HTERT RPE-1 (cell line): ENCODE measurements around the gene FHIT.

Experiments
- in situ Hi-C: fragments of 300-500 bp; cut with MboI; formaldehyde crosslinking; loops from 4 replicates; pipeline ENCODE4 v1.14.3; 2020; ENCODE audit warnings: low sequenced_read_pairs

FHIT gene

GRCh38 chr3:60266444-60266843, 984.8 kb downstream of the FHIT start:
- in situ Hi-C loops: no loop called here

DNA sequence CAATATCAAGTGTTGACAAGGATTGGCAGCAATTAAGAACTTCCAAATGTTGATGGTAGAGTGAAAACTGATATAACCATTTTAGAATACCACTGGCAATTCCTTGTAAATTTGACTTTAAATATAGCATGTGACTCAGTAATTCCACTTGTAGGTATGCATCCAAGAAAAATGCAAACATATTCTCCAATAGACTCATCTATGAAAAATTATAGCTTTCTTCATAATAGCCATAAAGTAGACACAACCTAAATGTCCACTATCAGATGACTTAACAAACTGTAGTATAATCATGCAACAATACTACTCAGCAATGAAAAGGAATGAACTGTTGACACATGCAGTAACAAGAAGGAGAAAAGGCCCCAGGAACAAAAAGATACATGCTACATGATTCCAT, 988.1 kb downstream of the FHIT start:
- in situ Hi-C loops: no loop called here

DNA sequence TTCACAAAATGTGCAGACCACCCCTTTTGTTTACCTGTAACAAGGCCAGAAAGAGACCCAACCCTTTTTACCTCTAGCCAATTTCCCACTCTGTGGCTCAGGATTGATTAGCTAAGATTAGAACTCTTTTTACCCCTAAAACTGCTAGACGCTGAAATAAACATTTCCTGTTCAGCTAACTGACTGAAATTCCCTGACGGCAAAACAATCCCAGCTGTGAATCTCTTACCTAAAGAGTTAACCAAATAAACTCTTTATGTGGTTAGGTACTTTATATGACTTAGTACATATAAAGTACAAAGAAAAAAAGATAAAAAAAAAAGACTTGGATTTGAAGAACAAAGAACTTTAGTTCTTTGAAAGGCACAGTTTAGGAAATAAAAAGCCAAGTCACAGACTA, 988.7 kb downstream of the FHIT start:
- in situ Hi-C loops: no loop called here

DNA sequence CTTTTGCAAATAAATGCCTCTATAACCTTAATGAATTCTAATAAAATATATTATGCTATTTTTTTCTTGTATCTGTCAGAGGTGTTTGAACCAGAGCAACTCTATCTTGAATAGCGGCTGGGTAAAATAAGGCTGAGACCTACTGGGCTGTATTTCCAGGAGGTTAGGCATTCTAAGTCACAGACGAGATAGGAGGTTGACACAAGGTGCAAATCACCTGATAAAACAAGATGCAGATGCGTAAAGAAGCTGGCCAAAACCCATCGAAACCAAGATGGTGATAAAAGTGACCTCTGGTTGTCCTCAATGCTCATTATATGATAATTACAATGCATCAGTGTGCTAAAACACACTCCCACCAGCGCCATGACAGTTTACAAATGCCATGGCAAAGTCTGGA, 990.7 kb downstream of the FHIT start:
- in situ Hi-C loops: no loop called here

- in situ Hi-C loops: no loop called here
These were observed 1000.4 kb downstream of the FHIT start for GRCh38 chr3:60250810-60251209.

DNA sequence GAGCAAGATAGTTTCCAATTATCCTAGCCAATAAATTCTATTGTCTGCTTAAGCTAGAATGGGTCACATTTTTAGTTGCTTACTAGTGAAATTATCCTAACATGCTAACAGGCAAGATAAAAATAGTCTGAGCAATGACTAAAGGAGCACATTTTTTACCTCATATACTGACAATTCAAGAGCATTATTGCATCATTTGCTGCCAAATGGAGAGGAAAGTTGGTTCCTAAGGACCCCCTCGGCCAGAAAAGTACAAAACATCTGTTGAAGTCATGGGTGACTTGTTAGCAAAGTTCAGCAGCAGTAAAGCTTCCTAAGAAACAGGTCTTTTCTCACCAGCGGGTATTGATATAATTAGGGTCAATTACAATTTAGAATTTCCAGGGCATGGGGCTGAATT, 1001.0 kb downstream of the FHIT start:
- in situ Hi-C loops: no loop called here

GRCh38 chr3:60246361-60246760, 1004.9 kb downstream of the FHIT start:
- in situ Hi-C loops: no loop called here

GRCh38 chr3:60243456-60243855, 1007.8 kb downstream of the FHIT start:
- in situ Hi-C loops: no loop called here

DNA sequence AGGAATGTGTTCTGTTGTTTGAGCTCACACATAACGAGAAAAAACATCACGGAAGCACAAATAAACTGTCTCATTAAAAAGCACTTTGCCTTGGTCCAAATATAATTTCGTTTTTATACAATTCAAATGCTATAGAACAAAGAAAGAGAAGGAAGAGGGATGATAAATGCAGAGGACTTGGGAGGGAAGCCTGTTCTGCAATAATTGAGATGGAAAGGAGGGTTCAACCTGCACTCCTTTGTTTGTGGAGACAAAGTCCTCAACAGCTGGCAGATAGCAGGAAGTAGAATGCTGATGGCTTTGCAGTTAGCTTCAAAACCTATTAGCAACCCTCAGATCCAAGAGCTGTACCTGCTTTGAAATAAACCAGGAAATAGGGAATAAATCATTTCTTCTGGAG, 1010.8 kb downstream of the FHIT start:
- in situ Hi-C loops: no loop called here

DNA sequence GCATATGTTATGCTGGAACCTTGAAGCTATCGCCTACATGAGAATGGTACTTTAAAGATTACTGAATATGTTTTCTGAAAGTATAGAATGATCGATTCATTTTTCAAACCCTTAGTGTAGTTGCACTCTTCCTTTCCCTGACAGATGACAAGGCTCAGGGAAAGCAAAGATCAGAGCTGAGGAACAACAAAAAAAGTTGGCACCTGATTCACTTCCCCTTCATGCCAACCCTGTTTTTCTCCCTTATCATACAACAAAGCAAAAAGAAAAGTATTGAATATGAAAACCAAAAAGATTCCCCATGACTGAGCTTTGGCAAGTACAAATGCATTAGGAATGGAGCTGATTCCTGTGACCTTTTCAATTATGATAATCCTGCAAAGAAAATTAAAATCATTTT, 1012.7 kb downstream of the FHIT start:
- in situ Hi-C loops: no loop called here

DNA sequence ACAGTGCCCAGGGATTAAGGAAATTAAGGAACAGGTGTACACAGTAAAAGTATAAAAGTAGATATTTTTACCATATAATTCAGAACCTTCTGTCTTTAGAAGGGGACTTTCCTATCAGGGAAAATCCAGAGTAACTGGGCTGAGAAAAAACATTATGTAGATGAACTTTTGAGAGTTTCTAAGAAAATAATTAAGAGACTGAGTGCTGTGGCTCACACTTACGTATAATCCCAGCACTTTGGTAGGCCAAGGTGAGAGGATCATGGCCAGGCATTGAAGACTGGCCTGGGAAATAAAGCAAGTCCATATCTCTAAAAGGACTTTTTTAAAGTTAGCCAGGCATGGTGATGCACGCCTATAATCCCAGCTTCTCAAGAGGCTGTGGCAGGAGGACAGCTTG, 1021.8 kb downstream of the FHIT start:
- in situ Hi-C loops: no loop called here

GRCh38 chr3:60228823-60229222, 1022.4 kb downstream of the FHIT start:
- in situ Hi-C loops: no loop called here

- in situ Hi-C loops: no loop called here
These were observed 1024.3 kb downstream of the FHIT start for GRCh38 chr3:60226912-60227311.

DNA sequence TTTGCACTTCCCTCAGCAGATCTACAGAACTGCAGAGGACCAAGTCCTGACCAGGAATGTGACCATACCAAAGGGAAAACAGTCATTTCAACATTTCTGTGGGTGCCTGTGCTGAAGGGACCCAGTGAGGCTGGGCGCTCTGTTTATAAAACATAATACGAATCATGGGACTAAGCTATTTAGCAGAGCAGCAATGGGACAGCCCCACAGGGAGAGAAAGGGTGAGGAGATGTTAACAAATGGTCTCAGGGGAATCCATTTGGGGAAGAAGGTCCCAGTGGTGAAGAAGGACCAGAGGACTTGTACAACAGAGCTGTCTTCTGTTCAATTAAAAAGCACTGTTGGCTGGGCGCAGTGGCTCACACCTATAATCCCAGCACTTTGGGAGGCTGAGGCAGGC, 1025.4 kb downstream of the FHIT start:
- in situ Hi-C loops: no loop called here

GRCh38 chr3:60220768-60221167, 1030.5 kb downstream of the FHIT start:
- in situ Hi-C loops: no loop called here

DNA sequence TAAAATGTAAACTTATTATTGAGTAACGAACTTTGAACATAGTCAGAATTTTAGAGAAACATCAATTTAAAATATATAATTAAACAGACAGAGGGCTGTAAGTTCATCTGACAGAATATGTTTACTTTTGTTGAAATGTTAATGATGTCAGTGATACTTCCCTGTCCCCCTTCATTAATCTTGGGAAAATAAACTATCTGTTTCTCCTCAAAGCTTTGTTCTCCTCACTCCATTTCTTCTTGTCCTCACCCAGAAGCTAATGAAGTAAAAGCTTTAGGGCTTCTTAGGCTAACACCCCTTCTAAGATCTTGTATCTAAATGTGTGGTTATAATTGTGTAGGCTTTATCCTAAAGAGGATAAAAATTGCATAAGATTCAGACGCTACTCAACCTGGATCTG, 1031.8 kb downstream of the FHIT start:
- in situ Hi-C loops: no loop called here

DNA sequence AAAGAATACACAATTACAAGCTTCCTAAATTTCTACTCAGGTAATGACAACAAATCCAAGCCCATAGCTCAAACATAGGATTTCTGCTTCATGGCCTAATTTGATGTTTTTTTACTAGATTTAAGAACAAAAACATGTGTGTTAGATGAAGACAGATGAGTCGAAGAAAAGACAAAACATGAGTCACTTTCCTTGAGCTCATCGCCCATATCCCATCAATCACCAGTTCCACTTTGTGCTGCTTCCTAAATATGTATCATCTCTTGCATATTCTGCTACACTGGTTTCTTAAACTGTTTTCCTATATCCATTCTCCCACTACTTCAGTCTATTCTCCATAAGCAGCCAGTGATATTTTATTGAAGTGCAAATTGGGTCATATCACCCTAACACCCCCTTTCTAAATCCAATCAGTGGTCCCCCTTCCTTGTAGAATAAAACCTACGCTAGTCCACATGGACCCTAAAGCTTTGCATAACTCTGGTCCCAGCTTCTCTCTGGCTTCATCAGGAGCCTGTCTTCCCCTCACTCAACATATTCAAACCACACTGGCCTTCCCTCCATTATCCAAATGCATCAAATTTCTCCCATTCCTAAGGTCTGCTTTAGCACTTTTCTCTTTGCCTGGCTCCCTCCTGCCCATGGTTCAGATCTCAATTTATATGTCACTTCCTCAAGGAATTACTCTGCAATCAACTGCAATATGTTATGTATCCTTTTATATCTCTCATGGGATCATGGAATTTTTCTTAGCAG, 1033.9 kb downstream of the FHIT start:
- in situ Hi-C loops: no loop called here

DNA sequence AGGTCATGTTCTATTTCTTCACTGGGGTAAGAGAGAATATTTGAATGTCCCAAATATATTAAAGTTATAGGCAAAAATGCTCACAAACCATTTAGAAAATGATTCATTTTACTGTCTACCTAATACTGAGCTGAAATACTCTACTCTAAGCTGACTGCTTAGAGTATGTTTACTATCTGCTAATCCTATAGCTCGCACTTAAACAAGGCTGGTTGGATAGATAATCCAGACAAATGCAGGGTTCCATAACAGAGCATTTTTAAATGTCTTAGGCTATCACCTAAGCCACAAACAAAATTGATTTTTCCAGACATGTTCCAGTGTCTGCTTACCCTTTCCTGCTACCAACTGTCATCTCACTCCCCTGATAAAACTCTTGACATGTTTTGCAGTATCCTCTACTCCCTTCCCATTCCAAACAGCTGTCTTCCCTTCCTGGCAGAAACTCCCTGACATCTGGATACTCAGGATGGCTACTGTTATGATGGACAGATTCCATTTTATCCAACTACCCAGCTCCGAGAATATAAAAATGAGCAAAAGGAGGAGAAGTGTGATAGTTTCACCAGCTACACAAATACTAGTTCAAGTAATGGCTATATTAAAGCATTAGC, 1034.7 kb downstream of the FHIT start:
- in situ Hi-C loops: no loop called here

DNA sequence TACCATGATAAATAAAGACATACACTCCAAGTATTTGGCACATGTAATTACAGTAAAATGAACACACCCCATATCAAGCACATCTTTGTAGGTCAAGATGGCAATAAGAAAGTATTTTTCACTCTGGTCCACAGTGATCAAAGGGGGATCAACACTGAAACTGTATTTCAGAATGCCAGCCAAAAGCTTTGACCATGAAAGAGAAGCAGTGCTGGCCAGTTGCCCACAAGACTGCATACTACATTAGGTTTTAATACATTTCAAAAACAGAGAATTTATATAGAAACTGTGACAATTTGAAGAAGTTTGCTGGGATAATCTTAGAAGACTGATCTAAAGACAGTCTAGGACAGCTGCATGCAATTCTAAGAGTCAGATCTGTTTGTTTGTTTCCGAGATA, 1035.3 kb downstream of the FHIT start:
- in situ Hi-C loops: no loop called here

DNA sequence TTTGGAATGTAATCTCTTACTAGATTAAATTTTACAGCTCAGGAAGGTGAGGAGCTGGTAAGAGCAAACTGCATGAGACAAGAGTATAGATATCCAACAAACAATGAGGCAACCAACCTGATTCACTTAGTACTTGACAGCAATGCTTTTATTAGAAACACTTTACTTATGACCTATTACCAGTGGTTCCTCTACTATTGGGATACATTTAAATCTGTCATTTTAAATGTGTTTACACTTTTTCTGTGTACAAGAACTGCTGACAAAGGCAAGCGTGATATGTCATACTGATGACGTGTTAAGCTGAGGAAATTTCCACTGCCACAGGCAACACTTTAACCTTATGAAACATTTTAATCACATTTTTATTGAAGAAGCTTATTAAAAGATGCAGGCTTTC, 1043.3 kb downstream of the FHIT start:
- in situ Hi-C loops: no loop called here

GRCh38 chr3:60206206-60206605, 1045.0 kb downstream of the FHIT start:
- in situ Hi-C loops: no loop called here

DNA sequence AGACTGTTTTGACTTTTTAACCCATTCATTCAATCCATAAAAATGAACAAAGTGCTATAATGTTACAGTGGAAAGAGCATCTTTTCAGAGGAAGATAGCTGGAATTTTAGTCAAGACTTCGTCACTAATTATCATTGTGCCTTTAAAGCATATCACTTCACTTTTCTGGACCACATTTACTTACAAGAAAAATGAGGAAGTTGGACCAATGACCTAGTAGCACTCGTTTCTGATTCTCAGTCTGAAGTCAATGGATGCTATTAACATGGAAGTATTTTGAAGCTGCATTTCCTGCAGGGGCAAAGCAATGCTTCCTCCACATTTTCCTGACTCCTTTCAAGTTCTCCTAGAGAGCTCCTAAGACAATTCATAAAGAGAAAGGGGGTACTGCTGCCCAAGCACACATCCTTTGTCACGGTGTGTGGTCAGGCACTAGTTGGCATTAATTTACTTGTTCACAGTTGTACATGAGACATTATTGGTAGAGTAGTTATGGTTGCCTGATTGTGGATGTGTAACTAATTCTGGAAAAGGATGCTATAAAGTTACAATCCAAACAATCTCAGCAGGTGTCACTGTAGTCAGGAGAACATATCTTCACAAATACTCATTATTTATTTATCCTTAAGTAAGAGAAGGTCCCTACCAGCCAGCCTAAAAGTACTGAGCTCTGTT, 1049.1 kb downstream of the FHIT start:
- in situ Hi-C loops: no loop called here
